ENCODE data around the gene POLA1. TPM values are rescaled to one million over a fixed set of nuclear protein-coding genes. Genes with fewer than 3 reads are reported as not detected.
A peak's percentile ranks its signal among the peaks of the same experiment; 100 is the strongest.

The POLA1 gene
- polyA plus RNA-seq, 1 donor from 2014 or later = 5.8 TPM

- no peaks in the 10 kb centered on the region for H3K27me3 ChIP-seq (ENCODE audit: insufficient read depth, low read depth, low read length)
- H3K9me2 ChIP-seq (ENCODE audit: insufficient read depth, low read length) = no peaks in the 10 kb centered on the region
- H3F3A ChIP-seq (ENCODE audit: insufficient read depth, low read length, poor library complexity, severe bottlenecking) = no peaks in the 10 kb centered on the region
- peak overlapping the region; percentile 31 for H3K27ac ChIP-seq (ENCODE audit: low read length)
- no peak overlapping the region for H2AFZ ChIP-seq (ENCODE audit: low read depth, low read length)
- H3K9me3 ChIP-seq (ENCODE audit: low read length) = no peaks in the 10 kb centered on the region
- TF ChIP-seq RAD21 (conservative IDR thresholded peaks at IDR 0.05) (no peak), POLR2AphosphoS5 (IDR thresholded peaks at IDR 0.05) (no peak), SMC3 (conservative IDR thresholded peaks at IDR 0.05; ENCODE audit: poor library complexity) (no peak)
- no peak overlapping the region for H3K4me3 ChIP-seq (ENCODE audit: low read length)
- no peaks in the 10 kb centered on the region for H4K20me1 ChIP-seq (ENCODE audit: insufficient read depth)
- no peak overlapping the region for H3K9ac ChIP-seq (ENCODE audit: low read length)
- H3K4me2 ChIP-seq (ENCODE audit: low read length) = no peak overlapping the region
- H3K79me2 ChIP-seq (replicated peaks; ENCODE audit: insufficient read depth, low read length) = no peaks in the 10 kb centered on the region
- H3K36me3 ChIP-seq (ENCODE audit: insufficient read depth, low read length) = no peaks in the 10 kb centered on the region
These were observed 96.4 kb downstream of the POLA1 start for GRCh38 chrX:24790166-24790565.

GRCh38 chrX:24796204-24796603 lies 102.5 kb downstream of the POLA1 start:
- Histone ChIP-seq H3K79me2 (replicated peaks; ENCODE audit: insufficient read depth, low read length) (no peaks in the 10 kb centered on the region), H4K20me1 (ENCODE audit: insufficient read depth) (no peaks in the 10 kb centered on the region), H3K9me3 (ENCODE audit: low read length) (no peaks in the 10 kb centered on the region), H3K27ac (ENCODE audit: low read length) (no peak overlapping the region), H3K9ac (ENCODE audit: low read length) (no peak overlapping the region), H3K36me3 (ENCODE audit: insufficient read depth, low read length) (no peaks in the 10 kb centered on the region), H3K4me2 (ENCODE audit: low read length) (no peak overlapping the region), H3F3A (ENCODE audit: insufficient read depth, low read length, poor library complexity, severe bottlenecking) (no peaks in the 10 kb centered on the region), H2AFZ (ENCODE audit: low read depth, low read length) (no peak overlapping the region), H3K9me2 (ENCODE audit: insufficient read depth, low read length) (no peaks in the 10 kb centered on the region), H3K4me3 (ENCODE audit: low read length) (no peak overlapping the region), H3K27me3 (ENCODE audit: insufficient read depth, low read depth, low read length) (no peaks in the 10 kb centered on the region)
- TF ChIP-seq RAD21 (conservative IDR thresholded peaks at IDR 0.05) (no peak), EP300 (conservative IDR thresholded peaks at IDR 0.05; ENCODE audit: poor library complexity, severe bottlenecking) (no peak), EZH2 (IDR thresholded peaks at IDR 0.05; ENCODE audit: borderline replicate concordance, insufficient read depth, low read length, poor library complexity, severe bottlenecking) (no peak), TAF1 (IDR thresholded peaks at IDR 0.05; ENCODE audit: low read depth) (no peak), REST (IDR thresholded peaks at IDR 0.05; ENCODE audit: borderline replicate concordance) (no peak), CTCF (IDR thresholded peaks at IDR 0.05; ENCODE audit: poor library complexity, severe bottlenecking) (no peak), POLR2AphosphoS5 (IDR thresholded peaks at IDR 0.05) (no peak), MXI1 (conservative IDR thresholded peaks at IDR 0.05; ENCODE audit: poor library complexity, severe bottlenecking) (no peak), SMC3 (conservative IDR thresholded peaks at IDR 0.05; ENCODE audit: poor library complexity) (no peak)

- Histone ChIP-seq H3K27ac (ENCODE audit: low read length) (no peak overlapping the region), H2AFZ (ENCODE audit: low read depth, low read length) (no peak overlapping the region), H3K4me2 (ENCODE audit: low read length) (no peak overlapping the region), H3K36me3 (ENCODE audit: insufficient read depth, low read length) (no peaks in the 10 kb centered on the region), H3K9ac (ENCODE audit: low read length) (no peak overlapping the region), H3K9me3 (ENCODE audit: low read length) (no peaks in the 10 kb centered on the region), H3F3A (ENCODE audit: insufficient read depth, low read length, poor library complexity, severe bottlenecking) (no peaks in the 10 kb centered on the region), H3K79me2 (replicated peaks; ENCODE audit: insufficient read depth, low read length) (no peaks in the 10 kb centered on the region), H3K4me3 (ENCODE audit: low read length) (no peak overlapping the region), H3K9me2 (ENCODE audit: insufficient read depth, low read length) (no peaks in the 10 kb centered on the region), H3K27me3 (ENCODE audit: insufficient read depth, low read depth, low read length) (no peaks in the 10 kb centered on the region), H4K20me1 (ENCODE audit: insufficient read depth) (no peaks in the 10 kb centered on the region)
- TF ChIP-seq POLR2AphosphoS5 (IDR thresholded peaks at IDR 0.05) (no peak), RAD21 (conservative IDR thresholded peaks at IDR 0.05) (no peak), CTCF (IDR thresholded peaks at IDR 0.05; ENCODE audit: poor library complexity, severe bottlenecking) (no peak), SMC3 (conservative IDR thresholded peaks at IDR 0.05; ENCODE audit: poor library complexity) (no peak), EZH2 (IDR thresholded peaks at IDR 0.05; ENCODE audit: borderline replicate concordance, insufficient read depth, low read length, poor library complexity, severe bottlenecking) (no peak), EP300 (conservative IDR thresholded peaks at IDR 0.05; ENCODE audit: poor library complexity, severe bottlenecking) (no peak), REST (IDR thresholded peaks at IDR 0.05; ENCODE audit: borderline replicate concordance) (no peak), MXI1 (conservative IDR thresholded peaks at IDR 0.05; ENCODE audit: poor library complexity, severe bottlenecking) (no peak), TAF1 (IDR thresholded peaks at IDR 0.05; ENCODE audit: low read depth) (no peak)
These were observed 105.4 kb downstream of the POLA1 start for GRCh38 chrX:24799078-24799477.
